AG04450 (cell line): ENCODE results near the gene DPP10. TPM values are rescaled to one million over a fixed set of nuclear protein-coding genes. Genes with fewer than 3 reads are reported as not detected.

Source experiments
- CTCF ChIA-PET: fragments of 300-600, 350-600 bp; formaldehyde crosslinking; extraction: SDS; loops from one replicate; lab custom pipeline; 2022; ENCODE audit warnings: antibody characterized with exemption, inconsistent platforms; lab: Charles Lee
- POLR2A ChIA-PET: fragments of 350-600 bp; formaldehyde crosslinking; extraction: SDS; loops from one replicate; lab custom pipeline; 2021; ENCODE audit warnings: antibody characterized with exemption, inconsistent platforms; lab: Yijun Ruan, JAX
- DNase-seq: peaks from one replicate; pipeline ENCODE4 v3.0.0-alpha.2; 2011; ENCODE audit warnings: low read depth, low spot score
- H3K27ac ChIP-seq: one replicate; pipeline ENCODE4 v1.5.1; 2012; ENCODE audit warnings: low read depth, low read length, control low read depth
- H3K27me3 ChIP-seq: one replicate; pipeline ENCODE4 v1.6.0; 2012; ENCODE audit warnings: low read length; ENCODE audit not compliant: control insufficient read depth, insufficient read depth
- H3K4me3 ChIP-seq: 2 replicates; pipeline ENCODE4 v1.5.1; 2011; ENCODE audit warnings: mild to moderate bottlenecking, low read depth, low read length, control low read depth
- H3K9me3 ChIP-seq: 2 replicates; pipeline ENCODE4 v1.5.1; 2012; ENCODE audit warnings: low read length; ENCODE audit not compliant: control insufficient read depth, insufficient read depth
- polyA plus RNA-seq: library from polyadenylated mRNA; depleted of rRNA; stranded (reverse); fragments of >200 nt; gene quantifications from 2 replicates; pipeline ENCODE4 v1.2.3, GENCODE V29; 2011
- TF ChIP-seq, protein P1 (sequence below): IDR thresholded peaks from 2 replicates; pipeline ENCODE4 v1.5.1; 2011; ENCODE audit warnings: low read depth, low read length, control low read depth, inconsistent platforms

Gene DPP10
- polyA plus RNA-seq, 1 experiment: not detected

DNA sequence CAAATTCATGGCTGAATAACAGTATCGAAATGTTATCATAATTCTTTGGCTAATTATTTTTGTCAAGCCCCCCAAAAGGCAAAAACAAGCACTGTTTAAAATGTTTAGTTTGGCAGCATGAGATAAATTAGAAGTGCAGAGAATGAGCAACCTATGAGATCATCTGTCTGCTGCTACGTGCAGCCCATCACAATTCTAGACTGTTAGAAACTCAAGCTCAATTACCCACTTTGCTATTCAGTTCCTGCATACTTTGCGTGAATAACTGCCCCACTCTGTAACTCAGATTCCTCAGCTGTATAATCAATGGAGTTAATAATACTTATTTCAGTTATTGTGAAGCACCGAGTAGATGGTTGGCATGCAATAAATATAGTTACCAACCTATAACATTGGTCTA, 1181.9 kb downstream of the DPP10 start:
- no peak overlapping the region for H3K4me3 ChIP-seq
- no peaks in the 10 kb centered on the region for H3K27me3 ChIP-seq
- DNase-seq: no peak
- H3K9me3 ChIP-seq: peaks cover 4% of the 10 kb centered on the region; the same call in 1 of the 2 replicates
- ChIA-PET CTCF (no interaction called here), POLR2A (no interaction called here)
- H3K27ac ChIP-seq: no peak overlapping the region
- TF ChIP-seq, protein P1, sequence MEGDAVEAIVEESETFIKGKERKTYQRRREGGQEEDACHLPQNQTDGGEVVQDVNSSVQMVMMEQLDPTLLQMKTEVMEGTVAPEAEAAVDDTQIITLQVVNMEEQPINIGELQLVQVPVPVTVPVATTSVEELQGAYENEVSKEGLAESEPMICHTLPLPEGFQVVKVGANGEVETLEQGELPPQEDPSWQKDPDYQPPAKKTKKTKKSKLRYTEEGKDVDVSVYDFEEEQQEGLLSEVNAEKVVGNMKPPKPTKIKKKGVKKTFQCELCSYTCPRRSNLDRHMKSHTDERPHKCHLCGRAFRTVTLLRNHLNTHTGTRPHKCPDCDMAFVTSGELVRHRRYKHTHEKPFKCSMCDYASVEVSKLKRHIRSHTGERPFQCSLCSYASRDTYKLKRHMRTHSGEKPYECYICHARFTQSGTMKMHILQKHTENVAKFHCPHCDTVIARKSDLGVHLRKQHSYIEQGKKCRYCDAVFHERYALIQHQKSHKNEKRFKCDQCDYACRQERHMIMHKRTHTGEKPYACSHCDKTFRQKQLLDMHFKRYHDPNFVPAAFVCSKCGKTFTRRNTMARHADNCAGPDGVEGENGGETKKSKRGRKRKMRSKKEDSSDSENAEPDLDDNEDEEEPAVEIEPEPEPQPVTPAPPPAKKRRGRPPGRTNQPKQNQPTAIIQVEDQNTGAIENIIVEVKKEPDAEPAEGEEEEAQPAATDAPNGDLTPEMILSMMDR: no peak

- DNase-seq: no peak
- Histone ChIP-seq H3K4me3 (no peak overlapping the region), H3K9me3 (peaks cover 15% of the 10 kb centered on the region), H3K27me3 (no peaks in the 10 kb centered on the region), H3K27ac (no peak overlapping the region)
- TF ChIP-seq, protein P1: no peak
- CTCF ChIA-PET: no interaction called here
- POLR2A ChIA-PET: no interaction called here
These were observed 1192.1 kb downstream of the DPP10 start for GRCh38 chr2:115634578-115634977.

DNA sequence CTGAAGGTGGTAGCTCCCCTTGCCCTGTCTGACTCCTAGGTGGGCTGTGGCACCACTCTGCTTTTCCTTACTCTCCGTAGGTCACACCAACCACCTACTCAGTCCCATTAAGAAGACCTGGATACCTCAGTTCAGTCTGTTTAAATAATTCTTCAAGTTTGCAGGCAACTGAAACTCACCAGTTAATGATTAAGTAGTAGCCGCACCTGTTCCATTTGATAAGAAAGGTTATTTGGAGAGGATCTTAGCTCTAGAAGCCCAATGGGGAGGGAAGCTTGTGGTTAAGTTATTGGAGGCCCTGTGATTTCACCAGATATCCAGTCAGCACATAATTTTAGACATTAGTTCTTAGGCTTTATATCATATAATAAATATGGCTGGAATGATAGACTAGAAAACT, 1193.0 kb downstream of the DPP10 start:
- CTCF ChIA-PET: no interaction called here
- no peak overlapping the region for H3K4me3 ChIP-seq
- TF ChIP-seq, protein P1: no peak

DNA sequence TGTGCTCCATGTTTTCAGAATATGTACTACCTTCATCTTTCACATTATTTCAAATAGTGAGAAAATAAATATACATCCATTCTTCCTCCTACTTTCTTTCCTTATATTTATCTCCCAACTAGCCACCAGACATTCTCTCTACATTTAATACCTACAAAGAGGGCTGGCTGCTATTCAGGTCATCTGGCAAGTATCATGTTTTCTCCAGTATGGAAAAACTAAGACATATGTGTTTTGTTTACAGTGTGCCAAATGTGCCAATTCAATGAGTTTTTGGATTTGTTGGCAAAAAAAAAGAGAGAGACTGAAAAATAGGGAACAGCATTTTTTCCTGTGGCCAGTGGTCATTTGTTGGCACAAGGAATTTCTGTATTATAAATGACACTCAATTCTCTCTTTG, 1207.3 kb downstream of the DPP10 start:
- no peak overlapping the region for H3K27ac ChIP-seq
- H3K27me3 ChIP-seq: no peaks in the 10 kb centered on the region
- CTCF ChIA-PET: no interaction called here
- DNase-seq: no peak
- H3K9me3 ChIP-seq: no peaks in the 10 kb centered on the region; the same call in 1 of the 2 replicates
- no peak overlapping the region for H3K4me3 ChIP-seq
- TF ChIP-seq, protein P1: no peak
- POLR2A ChIA-PET: no interaction called here

More for the DNA sequence above, 1193.0 kb downstream of the DPP10 start:
- H3K27ac ChIP-seq: no peak overlapping the region
- POLR2A ChIA-PET: no interaction called here
- no peak for DNase-seq
- H3K27me3 ChIP-seq: no peaks in the 10 kb centered on the region
- H3K9me3 ChIP-seq: peaks cover 15% of the 10 kb centered on the region

GRCh38 chr2:115650827-115651226, 1208.4 kb downstream of the DPP10 start:
- no peaks in the 10 kb centered on the region for H3K27me3 ChIP-seq
- POLR2A ChIA-PET: no interaction called here
- no peak for DNase-seq
- no peak overlapping the region for H3K4me3 ChIP-seq
- TF ChIP-seq, protein P1: no peak
- no peaks in the 10 kb centered on the region; the same call in 1 of the 2 replicates for H3K9me3 ChIP-seq
- CTCF ChIA-PET: no interaction called here
- H3K27ac ChIP-seq: no peak overlapping the region
